NT2/D1 (cell line): ENCODE measurements around the gene SBK3.

Experiments used
- SUZ12 ChIP-seq: IDR thresholded peaks from 2 replicates; pipeline ENCODE4 v1.6.1; 2011; ENCODE audit not compliant: insufficient read length, insufficient read depth; ENCODE audit errors: extremely low read depth
- YY1 ChIP-seq: IDR thresholded peaks from 2 replicates; pipeline ENCODE4 v1.6.1; 2011; ENCODE audit not compliant: insufficient read length, insufficient read depth
- ZNF274 ChIP-seq: IDR thresholded peaks from 2 replicates; pipeline ENCODE4 v1.6.1; 2011; ENCODE audit warnings: mild to moderate bottlenecking, low read depth, low read length

GRCh38 chr19:55503157-55503501 is 42.2 kb downstream of the SBK3 start:
- TF ChIP-seq YY1 (no peak), SUZ12 (no peak), ZNF274 (no peak)
